NCI-H460 (cell line): ENCODE results near the gene LRIG3. TPM values are rescaled to one million over a fixed set of nuclear protein-coding genes. Genes with fewer than 3 reads are reported as not detected.

ENCODE experiments used
- DNase-seq: peaks from one replicate; pipeline ENCODE4 v3.0.0-alpha.2; 2016; ENCODE audit warnings: low read depth; ENCODE audit errors: extremely low read depth
- total RNA-seq: library from RNA; depleted of rRNA; stranded (reverse); fragments of >200 nt; shearing (Covaris generic); gene quantifications from 2 replicates; pipeline ENCODE4 v1.2.3, GENCODE V29; 2014

Gene LRIG3
- total RNA-seq, 1 experiment from 2014 or later, result 13.0 TPM

GRCh38 chr12:58934528-58934927 is 14.2 kb upstream of the LRIG3 start:
- no peak for DNase-seq

GRCh38 chr12:58932806-58933681 is 12.7 kb upstream of the LRIG3 start:
- no peak for DNase-seq

GRCh38 chr12:58931518-58931917 is 11.2 kb upstream of the LRIG3 start:
- no peak for DNase-seq

GRCh38 chr12:58930770-58931324 is 10.5 kb upstream of the LRIG3 start:
- no peak for DNase-seq

- no peak for DNase-seq
These were observed 6.8 kb upstream of the LRIG3 start for GRCh38 chr12:58927120-58927519.

- no peak for DNase-seq
These were observed 6.3 kb upstream of the LRIG3 start for GRCh38 chr12:58926586-58926985.

GRCh38 chr12:58925751-58926150 is 5.4 kb upstream of the LRIG3 start:
- no peak for DNase-seq

- no peak for DNase-seq
These were observed 4.9 kb upstream of the LRIG3 start for GRCh38 chr12:58925111-58925611.

- DNase-seq, result no peak
These were observed 4.3 kb upstream of the LRIG3 start for GRCh38 chr12:58924652-58925051.

- no peak for DNase-seq
These were observed 3.5 kb upstream of the LRIG3 start for GRCh38 chr12:58923781-58924180.

- peak; percentile 24 for DNase-seq
These were observed 2.5 kb upstream of the LRIG3 start for GRCh38 chr12:58922849-58923248.

GRCh38 chr12:58920961-58921861 is 907 bp upstream of the LRIG3 start:
- no peak for DNase-seq

- DNase-seq, result peak; percentile 23
These were observed 838 bp downstream of the LRIG3 start for GRCh38 chr12:58919231-58920101.

GRCh38 chr12:58918469-58918844 is 1.8 kb downstream of the LRIG3 start:
- DNase-seq, result no peak

GRCh38 chr12:58917699-58918468 is 2.4 kb downstream of the LRIG3 start:
- no peak for DNase-seq

GRCh38 chr12:58916921-58917511 is 3.3 kb downstream of the LRIG3 start:
- DNase-seq, result no peak

- no peak for DNase-seq
These were observed 4.1 kb downstream of the LRIG3 start for GRCh38 chr12:58916161-58916621.

GRCh38 chr12:58915634-58916033 is 4.7 kb downstream of the LRIG3 start:
- DNase-seq, result no peak

- DNase-seq, result no peak
These were observed 5.3 kb downstream of the LRIG3 start for GRCh38 chr12:58915037-58915436.
